Left lung (tissue), 10 donors: ENCODE data around the gene RASSF3. TPM values are rescaled to one million over a fixed set of nuclear protein-coding genes. Genes with fewer than 3 reads are reported as not detected.
A peak's percentile ranks its signal among the peaks of the same experiment; 100 is the strongest.

Experiments used
- ATAC-seq: fragments of 200-7000 bp; cut with Tn5 transposase; one replicate; pipeline ENCODE4 v1.9.1; 2020; ENCODE audit warnings: moderate library complexity
- DNase-seq, 4 donors: peaks; one replicate each; pipeline ENCODE4 v3.0.0-alpha.2; 2013 to 2020
- H3K27ac ChIP-seq, 2 donors: fragments of 200-600 bp; sonication (generic) in 1 of 2; one replicate each; pipeline versions ENCODE4 v1.5.0 to v1.8.0; 2020 to 2021
- H3K27me3 ChIP-seq, 2 donors: fragments of 200-600 bp; sonication (generic) in 1 of 2; one replicate each; pipeline versions ENCODE4 v1.5.0 to v1.8.0; 2020 to 2021
- H3K36me3 ChIP-seq, 2 donors: fragments of 200-600 bp; sonication (generic) in 1 of 2; one replicate each; pipeline versions ENCODE4 v1.5.0 to v1.8.0; 2020 to 2021
- H3K4me1 ChIP-seq, 2 donors: fragments of 200-600 bp; one replicate each; pipeline ENCODE4 v1.8.0; 2021
- H3K4me3 ChIP-seq, 2 donors: fragments of 200-600 bp; sonication (generic) in 1 of 2; one replicate each; pipeline versions ENCODE4 v1.5.0 to v1.8.0; 2020 to 2021; ENCODE audit warnings: mild to moderate bottlenecking in 1 of 2
- H3K9me3 ChIP-seq, 2 donors: fragments of 200-600 bp; sonication (generic) in 1 of 2; one replicate each; pipeline versions ENCODE4 v1.5.0 to v1.8.0; 2020 to 2021
- CTCF ChIP-seq, 2 donors: fragments of 200-600 bp; sonication (generic) in 1 of 2; IDR thresholded peaks; one replicate each; pipeline versions ENCODE4 v1.5.0 to v1.8.0; 2021; ENCODE audit warnings: antibody characterized with exemption in 2 of 2
- intact Hi-C, 2 donors: fragments of 100-400 bp; cut with DNase I; formaldehyde crosslinking; loops; one replicate each; pipeline versions ENCODE4 v1.11.2 to v1.14.2; 2022
- polyA plus RNA-seq, 6 donors: library from polyadenylated mRNA; unstranded; fragments of 120-200 nt; gene quantifications; one replicate each; pipeline ENCODE4 v1.2.1, GENCODE V29; 2013; ENCODE audit not compliant: insufficient read length in 6 of 6
- total RNA-seq, 2 donors: library from RNA; stranded (reverse); fragmentation: NEBNext Ultra II Directional; extraction: Animal tissue kit (Norgen Biotek cat#: 25700); gene quantifications; one replicate each; pipeline ENCODE4 v1.2.1, GENCODE V29; 2021
- donor health status: DM: no; HTN: yes; CAD: no.
- donor health status: DM: no; HTN: no; CAD: no.

RASSF3 gene
- total and polyA plus RNA-seq, 8 donors, result 30.3 to 90.2 (median 35.6) TPM

GRCh38 chr12:64695550-64695949 lies 85.3 kb downstream of the RASSF3 start:
- Histone ChIP-seq H3K36me3 (peaks cover 0 to 42% of the 10 kb centered on the region in 2 donors), H3K4me3 (no peak overlapping the region), H3K27me3 (no peaks in the 10 kb centered on the region), H3K27ac (peak overlapping the region in 1 of 2 donors; percentile 13), H3K9me3 (no peaks in the 10 kb centered on the region), H3K4me1 (peaks cover 5 to 64% of the 10 kb centered on the region in 2 donors)
- ATAC-seq, result no peak
- no peak for DNase-seq
- intact Hi-C loops, result loop anchor here in 1 of 2 donors (5.0 kb wide), 1 partner anchor 148 kb away; no protein-coding TSS in a partner anchor
- no peak for TF ChIP-seq CTCF (IDR thresholded peaks at IDR 0.05)

GRCh38 chr12:64696080-64696741 lies 85.9 kb downstream of the RASSF3 start:
- Histone ChIP-seq H3K4me1 (peaks cover 5 to 66% of the 10 kb centered on the region in 2 donors), H3K27me3 (no peaks in the 10 kb centered on the region), H3K27ac (peak overlapping the region in 1 of 2 donors; percentile 31), H3K9me3 (no peaks in the 10 kb centered on the region), H3K36me3 (peaks cover 0 to 40% of the 10 kb centered on the region in 2 donors), H3K4me3 (no peak overlapping the region)
- TF ChIP-seq CTCF (IDR thresholded peaks at IDR 0.05), result peak; percentile 15 to 24
- intact Hi-C loops, result loop anchor here in 1 of 2 donors (5.0 kb wide), 1 partner anchor 149 kb away; no protein-coding TSS in a partner anchor
- DNase-seq (no peak), ATAC-seq (peak; percentile 13)

GRCh38 chr12:64699504-64700115 lies 89.3 kb downstream of the RASSF3 start:
- ATAC-seq (peak; percentile 48), DNase-seq (peak in 2 of 4 donors; percentile 75 to 91)
- H3K4me3 ChIP-seq, result no peak overlapping the region
- no peak for TF ChIP-seq CTCF (IDR thresholded peaks at IDR 0.05)
- peak overlapping the region in 1 of 2 donors; percentile 89 for H3K27ac ChIP-seq
- intact Hi-C loops, result loop anchor here in 1 of 2 donors (5.0 kb wide), 1 partner anchor 152 kb away; no protein-coding TSS in a partner anchor
- peaks cover 0 to 57% of the 10 kb centered on the region in 2 donors for H3K4me1 ChIP-seq
- H3K9me3 ChIP-seq, result no peaks in the 10 kb centered on the region
- peaks cover 0 to 15% of the 10 kb centered on the region in 2 donors for H3K36me3 ChIP-seq
- no peaks in the 10 kb centered on the region for H3K27me3 ChIP-seq

GRCh38 chr12:64700532-64700931 lies 90.2 kb downstream of the RASSF3 start:
- Histone ChIP-seq H3K4me1 (peaks cover 0 to 52% of the 10 kb centered on the region in 2 donors), H3K27ac (peak overlapping the region in 1 of 2 donors; percentile 89), H3K9me3 (no peaks in the 10 kb centered on the region), H3K27me3 (no peaks in the 10 kb centered on the region), H3K4me3 (no peak overlapping the region), H3K36me3 (peaks cover 0 to 6% of the 10 kb centered on the region in 2 donors)
- no peak for ATAC-seq
- intact Hi-C loops, result no loop called here
- no peak for DNase-seq
- no peak for TF ChIP-seq CTCF (IDR thresholded peaks at IDR 0.05)

- intact Hi-C loops, result no loop called here
- Histone ChIP-seq H3K36me3 (peaks cover 0 to 4% of the 10 kb centered on the region in 2 donors), H3K4me3 (no peak overlapping the region), H3K9me3 (no peaks in the 10 kb centered on the region), H3K27ac (peak overlapping the region in 1 of 2 donors; percentile 89), H3K27me3 (no peaks in the 10 kb centered on the region), H3K4me1 (peaks cover 0 to 46% of the 10 kb centered on the region in 2 donors)
- no peak for TF ChIP-seq CTCF (IDR thresholded peaks at IDR 0.05)
- DNase-seq, result no peak
- ATAC-seq, result no peak
Measured at GRCh38 chr12:64701283-64701682, 91.0 kb downstream of the RASSF3 start.
